ENCODE data around the gene KIAA1328.

KIAA1328 gene

GRCh38 chr18:36828157-36828629 is 734 bp upstream of the KIAA1328 start:
- H3K4me3 ChIP-seq (ENCODE audit: low read depth, low read length), result peak overlapping the region; percentile 96
- H3K27me3 ChIP-seq (ENCODE audit: control insufficient read depth, insufficient read depth, low read length), result no peaks in the 10 kb centered on the region
- peak overlapping the region; percentile 84 for H3K9ac ChIP-seq (ENCODE audit: low read depth, low read length)

GRCh38 chr18:36829362-36830157 is 633 bp downstream of the KIAA1328 start:
- Histone ChIP-seq H3K4me3 (ENCODE audit: low read depth, low read length) (peak overlapping the region; percentile 96), H3K9me3 (ENCODE audit: control insufficient read depth, insufficient read depth, low read length) (no peaks in the 10 kb centered on the region), H3K27me3 (ENCODE audit: control insufficient read depth, insufficient read depth, low read length) (no peaks in the 10 kb centered on the region), H3K36me3 (ENCODE audit: control insufficient read depth, insufficient read depth, low read length) (no peaks in the 10 kb centered on the region), H3K9ac (ENCODE audit: low read depth, low read length) (peak overlapping the region; percentile 72), H3K4me1 (ENCODE audit: control insufficient read depth, insufficient read depth, low read length) (peaks cover 2% of the 10 kb centered on the region)

More at GRCh38 chr18:36828157-36828629, 734 bp upstream of the KIAA1328 start:
- Histone ChIP-seq H3K4me1 (ENCODE audit: control insufficient read depth, insufficient read depth, low read length) (peaks cover 2% of the 10 kb centered on the region), H3K36me3 (ENCODE audit: control insufficient read depth, insufficient read depth, low read length) (no peaks in the 10 kb centered on the region), H3K9me3 (ENCODE audit: control insufficient read depth, insufficient read depth, low read length) (no peaks in the 10 kb centered on the region)

GRCh38 chr18:36830158-36830495 is 1.2 kb downstream of the KIAA1328 start:
- peaks cover 2% of the 10 kb centered on the region for H3K4me1 ChIP-seq (ENCODE audit: control insufficient read depth, insufficient read depth, low read length)
- no peaks in the 10 kb centered on the region for H3K36me3 ChIP-seq (ENCODE audit: control insufficient read depth, insufficient read depth, low read length)
- H3K9me3 ChIP-seq (ENCODE audit: control insufficient read depth, insufficient read depth, low read length), result no peaks in the 10 kb centered on the region
- peak overlapping the region; percentile 96 for H3K4me3 ChIP-seq (ENCODE audit: low read depth, low read length)
- no peaks in the 10 kb centered on the region for H3K27me3 ChIP-seq (ENCODE audit: control insufficient read depth, insufficient read depth, low read length)
- no peak overlapping the region for H3K9ac ChIP-seq (ENCODE audit: low read depth, low read length)

GRCh38 chr18:36831139-36831538 is 2.2 kb downstream of the KIAA1328 start:
- Histone ChIP-seq H3K4me3 (ENCODE audit: low read depth, low read length) (no peak overlapping the region), H3K27me3 (ENCODE audit: control insufficient read depth, insufficient read depth, low read length) (no peaks in the 10 kb centered on the region), H3K4me1 (ENCODE audit: control insufficient read depth, insufficient read depth, low read length) (peaks cover 2% of the 10 kb centered on the region), H3K9me3 (ENCODE audit: control insufficient read depth, insufficient read depth, low read length) (no peaks in the 10 kb centered on the region), H3K36me3 (ENCODE audit: control insufficient read depth, insufficient read depth, low read length) (no peaks in the 10 kb centered on the region), H3K9ac (ENCODE audit: low read depth, low read length) (no peak overlapping the region)

GRCh38 chr18:36833120-36833519 is 4.2 kb downstream of the KIAA1328 start:
- H3K36me3 ChIP-seq (ENCODE audit: control insufficient read depth, insufficient read depth, low read length), result no peaks in the 10 kb centered on the region
- no peak overlapping the region for H3K4me3 ChIP-seq (ENCODE audit: low read depth, low read length)
- peaks cover 2% of the 10 kb centered on the region for H3K4me1 ChIP-seq (ENCODE audit: control insufficient read depth, insufficient read depth, low read length)
- H3K9me3 ChIP-seq (ENCODE audit: control insufficient read depth, insufficient read depth, low read length), result no peaks in the 10 kb centered on the region
- no peaks in the 10 kb centered on the region for H3K27me3 ChIP-seq (ENCODE audit: control insufficient read depth, insufficient read depth, low read length)
- H3K9ac ChIP-seq (ENCODE audit: low read depth, low read length), result no peak overlapping the region

- H3K4me1 ChIP-seq (ENCODE audit: control insufficient read depth, insufficient read depth, low read length), result no peaks in the 10 kb centered on the region
- H3K9me3 ChIP-seq (ENCODE audit: control insufficient read depth, insufficient read depth, low read length), result no peaks in the 10 kb centered on the region
- H3K4me3 ChIP-seq (ENCODE audit: low read depth, low read length), result no peak overlapping the region
- H3K36me3 ChIP-seq (ENCODE audit: control insufficient read depth, insufficient read depth, low read length), result no peaks in the 10 kb centered on the region
- H3K9ac ChIP-seq (ENCODE audit: low read depth, low read length), result no peak overlapping the region
- H3K27me3 ChIP-seq (ENCODE audit: control insufficient read depth, insufficient read depth, low read length), result no peaks in the 10 kb centered on the region
Measured at GRCh38 chr18:36835927-36836326, 7.0 kb downstream of the KIAA1328 start.

GRCh38 chr18:36839835-36840234 is 10.9 kb downstream of the KIAA1328 start:
- Histone ChIP-seq H3K27me3 (ENCODE audit: control insufficient read depth, insufficient read depth, low read length) (no peaks in the 10 kb centered on the region), H3K4me1 (ENCODE audit: control insufficient read depth, insufficient read depth, low read length) (no peaks in the 10 kb centered on the region), H3K9me3 (ENCODE audit: control insufficient read depth, insufficient read depth, low read length) (no peaks in the 10 kb centered on the region), H3K36me3 (ENCODE audit: control insufficient read depth, insufficient read depth, low read length) (no peaks in the 10 kb centered on the region), H3K9ac (ENCODE audit: low read depth, low read length) (no peak overlapping the region), H3K4me3 (ENCODE audit: low read depth, low read length) (no peak overlapping the region)

- Histone ChIP-seq H3K27me3 (ENCODE audit: control insufficient read depth, insufficient read depth, low read length) (no peaks in the 10 kb centered on the region), H3K36me3 (ENCODE audit: control insufficient read depth, insufficient read depth, low read length) (no peaks in the 10 kb centered on the region), H3K9ac (ENCODE audit: low read depth, low read length) (no peak overlapping the region), H3K4me3 (ENCODE audit: low read depth, low read length) (no peak overlapping the region), H3K9me3 (ENCODE audit: control insufficient read depth, insufficient read depth, low read length) (no peaks in the 10 kb centered on the region), H3K4me1 (ENCODE audit: control insufficient read depth, insufficient read depth, low read length) (no peaks in the 10 kb centered on the region)
Measured at GRCh38 chr18:36843199-36843598, 14.3 kb downstream of the KIAA1328 start.

- no peaks in the 10 kb centered on the region for H3K36me3 ChIP-seq (ENCODE audit: control insufficient read depth, insufficient read depth, low read length)
- H3K4me3 ChIP-seq (ENCODE audit: low read depth, low read length), result no peak overlapping the region
- H3K27me3 ChIP-seq (ENCODE audit: control insufficient read depth, insufficient read depth, low read length), result no peaks in the 10 kb centered on the region
- no peaks in the 10 kb centered on the region for H3K9me3 ChIP-seq (ENCODE audit: control insufficient read depth, insufficient read depth, low read length)
- H3K9ac ChIP-seq (ENCODE audit: low read depth, low read length), result no peak overlapping the region
- H3K4me1 ChIP-seq (ENCODE audit: control insufficient read depth, insufficient read depth, low read length), result no peaks in the 10 kb centered on the region
Measured at GRCh38 chr18:36843784-36844183, 14.9 kb downstream of the KIAA1328 start.

GRCh38 chr18:36848609-36849008 is 19.7 kb downstream of the KIAA1328 start:
- Histone ChIP-seq H3K9me3 (ENCODE audit: control insufficient read depth, insufficient read depth, low read length) (no peaks in the 10 kb centered on the region), H3K36me3 (ENCODE audit: control insufficient read depth, insufficient read depth, low read length) (no peaks in the 10 kb centered on the region), H3K9ac (ENCODE audit: low read depth, low read length) (no peak overlapping the region), H3K4me3 (ENCODE audit: low read depth, low read length) (no peak overlapping the region), H3K27me3 (ENCODE audit: control insufficient read depth, insufficient read depth, low read length) (no peaks in the 10 kb centered on the region), H3K4me1 (ENCODE audit: control insufficient read depth, insufficient read depth, low read length) (no peaks in the 10 kb centered on the region)

GRCh38 chr18:36849288-36850006 is 20.5 kb downstream of the KIAA1328 start:
- Histone ChIP-seq H3K27me3 (ENCODE audit: control insufficient read depth, insufficient read depth, low read length) (no peaks in the 10 kb centered on the region), H3K4me3 (ENCODE audit: low read depth, low read length) (no peak overlapping the region), H3K36me3 (ENCODE audit: control insufficient read depth, insufficient read depth, low read length) (no peaks in the 10 kb centered on the region), H3K9ac (ENCODE audit: low read depth, low read length) (no peak overlapping the region), H3K4me1 (ENCODE audit: control insufficient read depth, insufficient read depth, low read length) (no peaks in the 10 kb centered on the region), H3K9me3 (ENCODE audit: control insufficient read depth, insufficient read depth, low read length) (no peaks in the 10 kb centered on the region)
